ENCODE measurements around the gene TUBE1. TPM values are rescaled to one million over a fixed set of nuclear protein-coding genes. Genes with fewer than 3 reads are reported as not detected.

TUBE1 gene
- total and polyA plus RNA-seq, 2 donors (not counting 3 experiments of a cell fraction or from before 2014, with no cell fraction given), result 6.7 to 15.8 TPM

DNA sequence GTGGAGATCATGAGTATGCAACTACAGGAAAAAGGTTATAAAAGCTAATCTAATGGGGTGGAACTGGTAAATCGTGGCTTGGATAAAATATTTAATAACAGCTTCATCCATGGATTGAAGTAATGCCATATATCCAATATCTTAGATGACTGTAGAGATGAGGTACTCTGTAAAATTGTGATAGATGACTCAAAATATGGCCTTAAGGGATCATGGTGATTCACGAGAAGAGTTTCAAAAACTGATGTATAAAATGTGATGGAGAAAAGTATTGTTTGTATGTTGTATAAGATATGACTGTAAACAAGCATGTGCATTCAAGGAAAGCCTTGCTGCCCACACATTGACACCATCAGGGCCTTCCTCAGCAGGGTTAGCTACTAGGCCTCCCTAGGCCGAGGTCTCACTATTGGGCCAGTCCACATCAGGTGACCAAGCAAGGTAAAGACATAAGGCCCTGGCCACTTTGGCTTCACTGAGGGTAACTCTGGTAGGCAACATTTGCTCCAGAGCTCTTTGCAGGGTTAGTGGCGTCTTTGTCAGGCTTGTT is 51.1 kb downstream of the TUBE1 start:
- ChIA-PET POLR2A (no interaction called here), CTCF (interaction anchor here (1.3 kb wide), 1 partner anchor 18 kb away, joined by 3 read pairs; no protein-coding TSS in a partner anchor)
- Histone ChIP-seq H4K20me1 (replicated peaks; ENCODE audit: control insufficient read depth, extremely low read depth, insufficient read depth, low read length) (no peaks in the 10 kb centered on the region), H3K9me1 (replicated peaks; ENCODE audit: control insufficient read depth, extremely low read depth, insufficient read depth, low read length) (no peaks in the 10 kb centered on the region), H3K27me3 (ENCODE audit: control insufficient read depth in 2 of 2, insufficient read depth in 2 of 2, low read length in 2 of 2) (peaks cover 0 to 2% of the 10 kb centered on the region in 2 experiments), H3K9me3 (replicated peaks; ENCODE audit: control insufficient read depth, insufficient read depth, low read length) (no peaks in the 10 kb centered on the region), H3K9ac (replicated peaks; ENCODE audit: extremely low read depth, insufficient read depth, low read length) (no peak overlapping the region), H3K4me3 (replicated peaks in 1 of 3; ENCODE audit: insufficient read depth in 1 of 3, low read depth in 1 of 3, low read length in 3 of 3) (no peak overlapping the region), H2AFZ (ENCODE audit: low read depth, low read length) (no peak overlapping the region), H3K4me1 (ENCODE audit: control insufficient read depth, extremely low read depth, insufficient read depth, low read length) (peaks cover 35% of the 10 kb centered on the region), H3K79me2 (ENCODE audit: control insufficient read depth, insufficient read depth, low read length) (no peaks in the 10 kb centered on the region), H3K27ac (ENCODE audit: insufficient read depth, low read depth, low read length) (no peak overlapping the region), H3K36me3 (ENCODE audit: control insufficient read depth in 2 of 2, extremely low read depth in 1 of 2, insufficient read depth in 2 of 2, low read length in 2 of 2) (no peaks in the 10 kb centered on the region), H3K4me2 (ENCODE audit: insufficient read depth, low read length) (no peak overlapping the region)
- no peak for FAIRE-seq
- dilution Hi-C loops (cut with MboI; ENCODE audit: extremely low pct_ligation_motif_present, low sequenced_read_pairs) (no loop called here), intact Hi-C loops (cut with micrococcal nuclease) (no loop called here)
- no peak for DNase-seq (ENCODE audit: low read depth, low spot score)
- no TSS peak for BruUV-seq (replicated peaks)
- TF ChIP-seq, protein P1, sequence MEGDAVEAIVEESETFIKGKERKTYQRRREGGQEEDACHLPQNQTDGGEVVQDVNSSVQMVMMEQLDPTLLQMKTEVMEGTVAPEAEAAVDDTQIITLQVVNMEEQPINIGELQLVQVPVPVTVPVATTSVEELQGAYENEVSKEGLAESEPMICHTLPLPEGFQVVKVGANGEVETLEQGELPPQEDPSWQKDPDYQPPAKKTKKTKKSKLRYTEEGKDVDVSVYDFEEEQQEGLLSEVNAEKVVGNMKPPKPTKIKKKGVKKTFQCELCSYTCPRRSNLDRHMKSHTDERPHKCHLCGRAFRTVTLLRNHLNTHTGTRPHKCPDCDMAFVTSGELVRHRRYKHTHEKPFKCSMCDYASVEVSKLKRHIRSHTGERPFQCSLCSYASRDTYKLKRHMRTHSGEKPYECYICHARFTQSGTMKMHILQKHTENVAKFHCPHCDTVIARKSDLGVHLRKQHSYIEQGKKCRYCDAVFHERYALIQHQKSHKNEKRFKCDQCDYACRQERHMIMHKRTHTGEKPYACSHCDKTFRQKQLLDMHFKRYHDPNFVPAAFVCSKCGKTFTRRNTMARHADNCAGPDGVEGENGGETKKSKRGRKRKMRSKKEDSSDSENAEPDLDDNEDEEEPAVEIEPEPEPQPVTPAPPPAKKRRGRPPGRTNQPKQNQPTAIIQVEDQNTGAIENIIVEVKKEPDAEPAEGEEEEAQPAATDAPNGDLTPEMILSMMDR (IDR thresholded peaks at IDR 0.05; ENCODE audit: extremely low read depth in 1 of 2, insufficient read depth in 1 of 2, low read depth in 1 of 2, low read length in 2 of 2), result no peak
- TF ChIP-seq MYC (IDR thresholded peaks at IDR 0.05; ENCODE audit: low read depth, low read length), result no peak
- no peak for TF ChIP-seq FOS (IDR thresholded peaks at IDR 0.05; ENCODE audit: borderline replicate concordance, insufficient read depth, low read length)
- TF ChIP-seq, protein P2, sequence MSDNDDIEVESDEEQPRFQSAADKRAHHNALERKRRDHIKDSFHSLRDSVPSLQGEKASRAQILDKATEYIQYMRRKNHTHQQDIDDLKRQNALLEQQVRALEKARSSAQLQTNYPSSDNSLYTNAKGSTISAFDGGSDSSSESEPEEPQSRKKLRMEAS (IDR thresholded peaks at IDR 0.05; ENCODE audit: insufficient read depth, insufficient read length), result no peak
- no peak for TF ChIP-seq EZH2 (IDR thresholded peaks at IDR 0.05; ENCODE audit: borderline replicate concordance, low read depth, low read length, severe bottlenecking)
- TF ChIP-seq JUN (IDR thresholded peaks at IDR 0.05; ENCODE audit: borderline replicate concordance, insufficient read depth, insufficient read length, low read depth), result no peak
- no peak for TF ChIP-seq POLR2AphosphoS5 (IDR thresholded peaks at IDR 0.05; ENCODE audit: insufficient read depth, low read depth, low read length)
- no peak for TF ChIP-seq POLR2A (IDR thresholded peaks at IDR 0.05; ENCODE audit: low read depth, low read length)

All from endothelial cell of umbilical vein (primary cell).